Smooth muscle cell (in vitro differentiated cells): ENCODE results near the gene C14orf93. TPM values are rescaled to one million over a fixed set of nuclear protein-coding genes. Genes with fewer than 3 reads are reported as not detected.

Experiments used
- DNase-seq: peaks from one replicate; lab custom pipeline; 2025; ENCODE audit not compliant: unreplicated experiment; lab: John Stamatoyannopoulos, UW
- H2AFZ ChIP-seq: fragments of 200-600 bp; sonication (generic); 2 replicates; pipeline ENCODE4 v1.6.0; 2016; ENCODE audit warnings: antibody characterized with exemption, low read depth, mild to moderate bottlenecking
- H3F3A ChIP-seq: fragments of 200-600 bp; sonication (generic); 2 replicates; pipeline ENCODE4 v1.6.0; 2017; ENCODE audit warnings: antibody characterized with exemption, low read depth
- H3K27ac ChIP-seq: fragments of 200-600 bp; sonication (generic); 2 replicates; pipeline ENCODE4 v1.5.1; 2016; ENCODE audit warnings: low read depth, mild to moderate bottlenecking
- H3K27me3 ChIP-seq: fragments of 200-600 bp; sonication (generic); 2 replicates; pipeline ENCODE4 v1.6.1; 2016; ENCODE audit warnings: low read depth, mild to moderate bottlenecking
- H3K36me3 ChIP-seq: fragments of 200-600 bp; sonication (generic); 2 replicates; pipeline ENCODE4 v1.5.1; 2016; ENCODE audit warnings: low read depth
- H3K4me1 ChIP-seq: fragments of 200-600 bp; sonication (generic); 2 replicates; pipeline ENCODE4 v1.5.1; 2016; ENCODE audit warnings: low read depth
- H3K4me2 ChIP-seq: fragments of 200-600 bp; sonication (generic); 2 replicates; pipeline ENCODE4 v1.6.0; 2016; ENCODE audit warnings: mild to moderate bottlenecking
- H3K4me3 ChIP-seq: fragments of 200-600 bp; sonication (generic); 2 replicates; pipeline ENCODE4 v1.5.1; 2016; ENCODE audit warnings: mild to moderate bottlenecking
- H3K79me2 ChIP-seq: fragments of 200-600 bp; sonication (generic); 2 replicates; pipeline ENCODE4 v1.6.0; 2016; ENCODE audit warnings: low read depth, mild to moderate bottlenecking
- H3K9ac ChIP-seq: fragments of 200-600 bp; sonication (generic); 2 replicates; pipeline ENCODE4 v1.6.0; 2016; ENCODE audit warnings: low read depth
- H3K9me3 ChIP-seq: fragments of 200-600 bp; sonication (generic); replicated peaks from 2 replicates; pipeline ENCODE4 v1.5.1; 2016; ENCODE audit warnings: low read depth
- H4K20me1 ChIP-seq: fragments of 200-600 bp; sonication (generic); 2 replicates; pipeline ENCODE4 v1.6.0; 2016; ENCODE audit warnings: low read depth
- CTCF ChIP-seq: fragments of 200-600 bp; sonication (generic); IDR thresholded peaks from 2 replicates; pipeline ENCODE4 v1.5.1; 2017; ENCODE audit warnings: borderline replicate concordance, mild to moderate bottlenecking, antibody characterized with exemption; ENCODE audit not compliant: insufficient read depth, poor library complexity, severe bottlenecking
- WGBS: methylation state at CpG from one replicate; pipeline ENCODE4 v1.1.7; 2016; ENCODE audit warnings: low lambda C conversion rate; 5-methylcytosine and 5-hydroxymethylcytosine counted together
- polyA plus RNA-seq: library from polyadenylated mRNA; unstranded; fragments of >200 nt; fragmentation: Nextera tagmentation; extraction: Ambion mirVana; gene quantifications from 2 replicates; pipeline ENCODE4 v1.2.1, GENCODE V29; 2016
- total RNA-seq: library from RNA; depleted of rRNA; stranded (reverse); fragments of >200 nt; gene quantifications from 2 replicates; pipeline ENCODE4 v1.2.3, GENCODE V29; 2014

C14orf93 gene
- total and polyA plus RNA-seq, 2 experiments from 2014 or later = 6.7 to 10.2 TPM

DNA sequence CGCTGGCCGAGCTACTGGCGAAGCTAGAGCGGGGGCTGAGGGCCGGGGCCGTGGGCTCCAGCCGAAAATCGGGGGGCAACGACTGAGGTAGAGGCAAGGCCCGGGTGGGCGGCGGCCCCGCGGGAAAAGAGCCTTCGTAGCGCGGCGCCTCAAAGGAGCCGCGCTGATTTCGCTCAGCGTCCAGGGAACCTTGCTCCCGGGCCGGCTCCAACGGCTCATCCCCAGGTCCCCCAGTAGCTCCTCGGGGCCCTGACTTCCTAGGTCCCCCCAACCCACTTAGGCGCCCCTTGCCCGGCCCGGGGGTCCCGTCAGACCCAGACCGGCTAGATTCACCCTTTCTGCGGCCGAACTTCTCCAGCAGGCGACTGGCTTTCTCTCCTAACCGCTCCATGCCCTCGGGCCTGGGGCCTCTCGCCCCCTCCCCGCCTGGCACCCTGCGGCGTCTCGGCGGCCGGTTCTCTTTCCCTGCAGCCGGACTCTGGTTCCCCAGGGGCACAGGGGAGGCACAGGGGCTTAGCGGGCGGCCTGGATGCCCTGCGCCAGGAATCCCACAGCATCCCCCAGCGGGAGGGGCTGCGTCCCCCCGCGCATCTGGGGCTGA, 28.0 kb downstream of the C14orf93 start:
- Histone ChIP-seq H3K4me1 (peaks cover 31% of the 10 kb centered on the region), H3K4me2 (peak overlapping the region; percentile 89), H3K9ac (peak overlapping the region; percentile 83), H3K27ac (peak overlapping the region; percentile 69), H3K36me3 (no peaks in the 10 kb centered on the region), H3K9me3 (no peaks in the 10 kb centered on the region), H3K27me3 (no peaks in the 10 kb centered on the region), H3K79me2 (peaks cover 24% of the 10 kb centered on the region), H3F3A (peaks cover 34% of the 10 kb centered on the region), H4K20me1 (peaks cover 13% of the 10 kb centered on the region), H3K4me3 (peak overlapping the region; percentile 92), H2AFZ (peak overlapping the region; percentile 84)
- 1% methylated on average over 51 of the region's 51 CpGs for WGBS
- TF ChIP-seq CTCF = no peak
- DNase-seq = no peak

- H3K27me3 ChIP-seq = no peaks in the 10 kb centered on the region
- TF ChIP-seq CTCF = no peak
- no peaks in the 10 kb centered on the region for H3K9me3 ChIP-seq
- peaks cover 41% of the 10 kb centered on the region for H3F3A ChIP-seq
- peak overlapping the region; percentile 83 for H3K9ac ChIP-seq
- H3K4me2 ChIP-seq = peak overlapping the region; percentile 89
- no peaks in the 10 kb centered on the region for H3K36me3 ChIP-seq
- peaks cover 38% of the 10 kb centered on the region for H3K4me1 ChIP-seq
- H3K27ac ChIP-seq = peak overlapping the region; percentile 22
- peak overlapping the region; percentile 84 for H2AFZ ChIP-seq
- peaks cover 24% of the 10 kb centered on the region for H3K79me2 ChIP-seq
- WGBS = under 1% methylated on average over 76 of the region's 76 CpGs
- peaks cover 15% of the 10 kb centered on the region for H4K20me1 ChIP-seq
- no peak for DNase-seq
- peak overlapping the region; percentile 92 for H3K4me3 ChIP-seq
Observed at GRCh38 chr14:22981090-22981875, 28.7 kb downstream of the C14orf93 start.

DNA sequence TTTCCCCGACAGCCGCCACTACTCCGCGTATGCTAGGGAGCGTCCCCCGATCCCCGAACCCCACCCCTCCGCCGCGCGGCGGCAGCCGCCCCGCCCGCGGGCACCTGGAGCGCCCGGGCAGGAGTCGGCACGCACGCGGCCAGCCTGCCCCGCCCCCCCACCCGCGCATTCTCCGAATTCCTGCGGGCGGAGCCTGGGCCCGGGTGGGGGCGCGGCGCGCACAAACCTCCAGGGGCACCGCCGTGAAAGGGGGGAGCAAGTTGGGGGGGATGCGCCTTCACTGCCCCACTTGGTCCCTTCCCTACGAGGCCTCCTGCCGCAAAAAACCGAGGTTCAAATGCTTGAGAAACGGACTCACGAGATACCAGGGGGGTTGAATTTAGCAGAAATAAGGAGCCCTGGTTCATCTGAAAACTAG, 29.3 kb downstream of the C14orf93 start:
- H3K27me3 ChIP-seq = no peaks in the 10 kb centered on the region
- H3K79me2 ChIP-seq = peaks cover 24% of the 10 kb centered on the region
- peaks cover 42% of the 10 kb centered on the region for H3F3A ChIP-seq
- H3K4me2 ChIP-seq = peak overlapping the region; percentile 89
- peak overlapping the region; percentile 92 for H3K27ac ChIP-seq
- peaks cover 44% of the 10 kb centered on the region for H3K4me1 ChIP-seq
- peak overlapping the region; percentile 83 for H3K9ac ChIP-seq
- peaks cover 15% of the 10 kb centered on the region for H4K20me1 ChIP-seq
- no peak for DNase-seq
- WGBS = 2% methylated on average over 6 of the region's 41 CpGs
- H3K9me3 ChIP-seq = no peaks in the 10 kb centered on the region
- H3K4me3 ChIP-seq = peak overlapping the region; percentile 92
- H2AFZ ChIP-seq = peak overlapping the region; percentile 34
- no peaks in the 10 kb centered on the region for H3K36me3 ChIP-seq
- TF ChIP-seq CTCF = no peak
